HL-60 (cell line): ENCODE results near the gene SHROOM3.

Experiments
- DNase-seq, 2 experiments: peaks; one replicate each; pipeline ENCODE4 v3.0.0-alpha.2; 2010 to 2020; ENCODE audit warnings: low read depth in 1 of 2, low spot score in 1 of 2
- H3K27ac ChIP-seq: fragments of 250-450 bp; sonication (Bioruptor Pico); replicated peaks from 2 replicates; pipeline ENCODE4 v1.5.1; 2020; ENCODE audit warnings: mild to moderate bottlenecking, moderate library complexity
- H3K27me3 ChIP-seq: fragments of 250-450 bp; sonication (Bioruptor Pico); 2 replicates; pipeline ENCODE4 v1.5.1; 2021; ENCODE audit warnings: mild to moderate bottlenecking, moderate library complexity; ENCODE audit not compliant: insufficient read depth, poor library complexity, severe bottlenecking
- H3K4me3 ChIP-seq: replicated peaks from 2 replicates; pipeline ENCODE4 v1.5.1; 2011; ENCODE audit warnings: mild to moderate bottlenecking, control low read depth, low read length; ENCODE audit not compliant: insufficient read depth
- GABPA ChIP-seq: IDR thresholded peaks from 2 replicates; pipeline ENCODE4 v1.6.1; 2012; ENCODE audit warnings: low read depth
- POLR2AphosphoS5 ChIP-seq: IDR thresholded peaks from 2 replicates; pipeline ENCODE4 v1.6.1; 2012; ENCODE audit warnings: low read depth
- SPI1 ChIP-seq: IDR thresholded peaks from 2 replicates; pipeline ENCODE4 v1.6.1; 2012; ENCODE audit warnings: low read depth, mild to moderate bottlenecking, borderline replicate concordance
- TF ChIP-seq, protein P1 (sequence below): IDR thresholded peaks from one replicate; pipeline ENCODE4 v1.5.1; 2011; ENCODE audit warnings: low read length, control low read depth, inconsistent platforms; ENCODE audit not compliant: insufficient read depth
- TF ChIP-seq, protein P2 (sequence below): IDR thresholded peaks from 2 replicates; pipeline ENCODE4 v1.6.1; 2012; ENCODE audit warnings: low read depth; ENCODE audit not compliant: insufficient replicate concordance

SHROOM3 gene

DNA sequence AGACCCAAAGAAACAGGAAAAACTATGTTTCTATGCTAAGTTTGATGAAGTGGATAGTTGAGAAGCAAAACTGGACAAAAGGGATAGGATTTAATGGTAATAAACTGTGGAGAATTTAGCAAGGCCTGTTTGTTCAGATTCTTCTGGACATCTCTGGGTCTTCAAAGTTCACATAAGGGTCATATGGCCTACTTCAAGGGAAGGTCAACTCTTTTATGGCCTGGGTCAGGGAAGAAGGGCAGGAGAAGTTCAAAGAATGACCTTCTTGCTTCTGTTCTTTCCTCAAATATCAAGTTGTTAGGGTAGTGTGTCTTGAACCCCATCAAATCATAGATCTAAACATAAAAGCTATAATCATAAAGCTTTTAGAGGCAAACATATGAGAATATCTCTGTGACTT is 360.2 kb downstream of the SHROOM3 start:
- TF ChIP-seq, protein P1, sequence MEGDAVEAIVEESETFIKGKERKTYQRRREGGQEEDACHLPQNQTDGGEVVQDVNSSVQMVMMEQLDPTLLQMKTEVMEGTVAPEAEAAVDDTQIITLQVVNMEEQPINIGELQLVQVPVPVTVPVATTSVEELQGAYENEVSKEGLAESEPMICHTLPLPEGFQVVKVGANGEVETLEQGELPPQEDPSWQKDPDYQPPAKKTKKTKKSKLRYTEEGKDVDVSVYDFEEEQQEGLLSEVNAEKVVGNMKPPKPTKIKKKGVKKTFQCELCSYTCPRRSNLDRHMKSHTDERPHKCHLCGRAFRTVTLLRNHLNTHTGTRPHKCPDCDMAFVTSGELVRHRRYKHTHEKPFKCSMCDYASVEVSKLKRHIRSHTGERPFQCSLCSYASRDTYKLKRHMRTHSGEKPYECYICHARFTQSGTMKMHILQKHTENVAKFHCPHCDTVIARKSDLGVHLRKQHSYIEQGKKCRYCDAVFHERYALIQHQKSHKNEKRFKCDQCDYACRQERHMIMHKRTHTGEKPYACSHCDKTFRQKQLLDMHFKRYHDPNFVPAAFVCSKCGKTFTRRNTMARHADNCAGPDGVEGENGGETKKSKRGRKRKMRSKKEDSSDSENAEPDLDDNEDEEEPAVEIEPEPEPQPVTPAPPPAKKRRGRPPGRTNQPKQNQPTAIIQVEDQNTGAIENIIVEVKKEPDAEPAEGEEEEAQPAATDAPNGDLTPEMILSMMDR = no peak
- TF ChIP-seq POLR2AphosphoS5 (no peak), SPI1 (no peak), GABPA (no peak)
- TF ChIP-seq, protein P2, sequence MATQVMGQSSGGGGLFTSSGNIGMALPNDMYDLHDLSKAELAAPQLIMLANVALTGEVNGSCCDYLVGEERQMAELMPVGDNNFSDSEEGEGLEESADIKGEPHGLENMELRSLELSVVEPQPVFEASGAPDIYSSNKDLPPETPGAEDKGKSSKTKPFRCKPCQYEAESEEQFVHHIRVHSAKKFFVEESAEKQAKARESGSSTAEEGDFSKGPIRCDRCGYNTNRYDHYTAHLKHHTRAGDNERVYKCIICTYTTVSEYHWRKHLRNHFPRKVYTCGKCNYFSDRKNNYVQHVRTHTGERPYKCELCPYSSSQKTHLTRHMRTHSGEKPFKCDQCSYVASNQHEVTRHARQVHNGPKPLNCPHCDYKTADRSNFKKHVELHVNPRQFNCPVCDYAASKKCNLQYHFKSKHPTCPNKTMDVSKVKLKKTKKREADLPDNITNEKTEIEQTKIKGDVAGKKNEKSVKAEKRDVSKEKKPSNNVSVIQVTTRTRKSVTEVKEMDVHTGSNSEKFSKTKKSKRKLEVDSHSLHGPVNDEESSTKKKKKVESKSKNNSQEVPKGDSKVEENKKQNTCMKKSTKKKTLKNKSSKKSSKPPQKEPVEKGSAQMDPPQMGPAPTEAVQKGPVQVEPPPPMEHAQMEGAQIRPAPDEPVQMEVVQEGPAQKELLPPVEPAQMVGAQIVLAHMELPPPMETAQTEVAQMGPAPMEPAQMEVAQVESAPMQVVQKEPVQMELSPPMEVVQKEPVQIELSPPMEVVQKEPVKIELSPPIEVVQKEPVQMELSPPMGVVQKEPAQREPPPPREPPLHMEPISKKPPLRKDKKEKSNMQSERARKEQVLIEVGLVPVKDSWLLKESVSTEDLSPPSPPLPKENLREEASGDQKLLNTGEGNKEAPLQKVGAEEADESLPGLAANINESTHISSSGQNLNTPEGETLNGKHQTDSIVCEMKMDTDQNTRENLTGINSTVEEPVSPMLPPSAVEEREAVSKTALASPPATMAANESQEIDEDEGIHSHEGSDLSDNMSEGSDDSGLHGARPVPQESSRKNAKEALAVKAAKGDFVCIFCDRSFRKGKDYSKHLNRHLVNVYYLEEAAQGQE = no peak
- Histone ChIP-seq H3K4me3 (no peak overlapping the region), H3K27me3 (no peaks in the 10 kb centered on the region), H3K27ac (no peak overlapping the region)
- no peak for DNase-seq

- H3K4me3 ChIP-seq = no peak overlapping the region
- DNase-seq = peak in 1 of 2 experiments; percentile 4
- no peak; the same call in 1 of the 2 replicates for TF ChIP-seq SPI1
- TF ChIP-seq, protein P2 = no peak
- TF ChIP-seq, protein P1 = no peak
- no peak for TF ChIP-seq GABPA
- no peak overlapping the region for H3K27ac ChIP-seq
- no peaks in the 10 kb centered on the region for H3K27me3 ChIP-seq
These were observed 364.1 kb downstream of the SHROOM3 start for GRCh38 chr4:76799140-76799539.

DNA sequence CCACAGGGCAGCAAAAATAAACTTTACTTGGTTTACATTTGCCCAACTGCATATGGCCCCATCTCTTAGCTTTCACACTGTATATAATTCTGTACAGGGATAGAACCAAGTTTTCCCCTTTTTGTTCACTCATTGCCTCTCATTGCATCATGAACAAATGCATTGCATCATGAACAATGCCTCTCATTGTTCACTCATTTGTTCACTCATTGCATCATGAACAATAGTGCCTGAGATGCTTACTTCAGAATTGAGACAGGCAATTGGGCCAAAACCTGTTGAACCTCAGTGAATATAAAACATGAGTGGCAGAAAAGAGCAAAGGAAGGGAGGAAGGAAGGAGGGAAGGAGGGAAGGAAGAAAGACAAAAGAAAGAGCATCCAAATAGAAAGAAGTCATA is 364.7 kb downstream of the SHROOM3 start:
- no peak for DNase-seq
- no peaks in the 10 kb centered on the region for H3K27me3 ChIP-seq
- TF ChIP-seq SPI1 (no peak), POLR2AphosphoS5 (no peak), GABPA (no peak)
- TF ChIP-seq, protein P1 = no peak
- TF ChIP-seq, protein P2 = no peak
- H3K27ac ChIP-seq = no peak overlapping the region
- no peak overlapping the region for H3K4me3 ChIP-seq
